ENCODE measurements around the gene TMPRSS3.

TMPRSS3 gene

GRCh38 chr21:42351626-42352440, 44.0 kb downstream of the TMPRSS3 start:
- Histone ChIP-seq H3K9ac (no peak overlapping the region), H3K36me3 (ENCODE audit: control insufficient read depth, insufficient read depth, low read length) (no peaks in the 10 kb centered on the region), H3K79me2 (no peaks in the 10 kb centered on the region), H3K4me3 (ENCODE audit: low read depth, low read length) (no peak overlapping the region), H3K27me3 (ENCODE audit: control insufficient read depth, insufficient read depth, low read length) (no peaks in the 10 kb centered on the region), H3K27ac (no peak overlapping the region), H3K4me2 (ENCODE audit: low read length) (no peak overlapping the region), H3K4me1 (no peaks in the 10 kb centered on the region), H2AFZ (no peak overlapping the region), H3K9me3 (ENCODE audit: control insufficient read depth, low read length) (no peaks in the 10 kb centered on the region)
- no peak for TF ChIP-seq CTCF (IDR thresholded peaks at IDR 0.05)

DNA sequence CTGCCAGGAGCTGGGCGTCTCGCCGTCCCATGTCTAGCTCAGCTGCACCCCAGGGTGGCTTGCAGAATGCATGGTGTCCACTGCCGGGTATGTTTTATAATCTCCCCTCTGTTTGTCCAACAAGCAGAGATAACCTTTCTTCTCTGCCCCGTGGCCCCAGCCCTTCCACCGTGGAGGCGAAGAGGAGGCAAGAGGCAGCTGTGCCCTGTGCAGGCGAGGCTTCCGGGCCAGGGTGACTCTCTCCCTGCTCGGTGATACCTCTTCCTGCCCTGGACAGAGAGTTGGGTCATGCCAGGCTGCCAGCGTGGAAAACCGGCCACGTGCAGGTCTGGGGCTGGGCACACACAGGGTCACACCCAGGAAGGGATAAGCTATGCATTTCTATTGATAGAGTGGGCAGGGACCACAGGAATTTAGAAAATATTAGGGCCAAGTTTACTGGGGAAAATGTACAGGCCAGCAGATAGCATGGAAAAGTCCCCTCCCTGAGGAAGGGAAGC, 44.9 kb downstream of the TMPRSS3 start, which contains the start of gene TFF2:
Gene TFF2 (minus strand): TSS at position 68 of the 500 bp plus-strand sequence. CDS start 37 bp downstream, at position 31.
- Histone ChIP-seq H2AFZ (no peak within 1 kb of the TSS), H3K9ac (no peak within 1 kb of the TSS), H3K4me2 (ENCODE audit: low read length) (no peak within 1 kb of the TSS), H3K79me2 (no peaks in the 10 kb centered on the region), H3K4me3 (ENCODE audit: low read depth, low read length) (no peak within 1 kb of the TSS), H3K9me3 (ENCODE audit: control insufficient read depth, low read length) (no peaks in the 10 kb centered on the region), H3K27me3 (ENCODE audit: control insufficient read depth, insufficient read depth, low read length) (no peaks in the 10 kb centered on the region), H3K36me3 (ENCODE audit: control insufficient read depth, insufficient read depth, low read length) (no peaks in the 10 kb centered on the region), H3K27ac (no peak within 1 kb of the TSS), H3K4me1 (no peaks in the 10 kb centered on the region)
- no peak for TF ChIP-seq CTCF (IDR thresholded peaks at IDR 0.05)

DNA sequence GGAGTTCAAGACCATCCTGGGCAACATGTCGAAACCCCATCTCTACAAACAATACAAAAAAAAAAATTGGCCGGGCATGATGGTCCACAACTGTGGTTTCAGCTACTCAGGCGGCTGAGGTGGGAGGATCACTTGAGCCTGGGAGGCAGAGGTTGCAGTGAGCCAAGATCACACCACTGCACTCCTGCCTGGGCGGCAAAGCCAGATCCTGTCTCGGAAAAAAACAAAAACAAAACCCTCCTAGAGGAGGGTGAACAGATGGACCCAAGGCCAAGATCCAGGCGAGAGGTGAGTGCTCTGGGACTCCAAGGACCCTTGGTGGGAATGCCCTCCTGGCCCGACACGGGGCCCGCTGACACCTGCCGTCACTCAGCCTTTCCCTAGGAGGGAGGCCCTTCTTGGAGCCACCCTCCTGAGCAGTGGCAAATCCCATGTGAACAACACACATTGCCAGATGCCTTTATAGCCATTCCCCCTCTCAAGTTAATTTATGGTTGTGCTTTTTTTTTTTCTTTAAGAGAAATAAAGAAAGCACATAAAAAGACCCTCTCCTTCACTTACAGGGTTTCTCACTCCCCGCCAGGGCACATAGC, 45.4 kb downstream of the TMPRSS3 start:
- Histone ChIP-seq H3K4me3 (ENCODE audit: low read depth, low read length) (no peak overlapping the region), H2AFZ (no peak overlapping the region), H3K27me3 (ENCODE audit: control insufficient read depth, insufficient read depth, low read length) (no peaks in the 10 kb centered on the region), H3K79me2 (no peaks in the 10 kb centered on the region), H3K9ac (no peak overlapping the region), H3K27ac (no peak overlapping the region), H3K9me3 (ENCODE audit: control insufficient read depth, low read length) (no peaks in the 10 kb centered on the region), H3K36me3 (ENCODE audit: control insufficient read depth, insufficient read depth, low read length) (no peaks in the 10 kb centered on the region), H3K4me1 (no peaks in the 10 kb centered on the region), H3K4me2 (ENCODE audit: low read length) (no peak overlapping the region)
- no peak for TF ChIP-seq CTCF (IDR thresholded peaks at IDR 0.05)

- TF ChIP-seq CTCF (IDR thresholded peaks at IDR 0.05), result no peak
- H3K4me3 ChIP-seq (ENCODE audit: low read depth, low read length), result no peak overlapping the region
- no peaks in the 10 kb centered on the region for H3K27me3 ChIP-seq (ENCODE audit: control insufficient read depth, insufficient read depth, low read length)
- no peak overlapping the region for H3K27ac ChIP-seq
- no peak overlapping the region for H3K9ac ChIP-seq
- H3K36me3 ChIP-seq (ENCODE audit: control insufficient read depth, insufficient read depth, low read length), result no peaks in the 10 kb centered on the region
- H3K79me2 ChIP-seq, result no peaks in the 10 kb centered on the region
- no peak overlapping the region for H3K4me2 ChIP-seq (ENCODE audit: low read length)
- no peak overlapping the region for H2AFZ ChIP-seq
- no peaks in the 10 kb centered on the region for H3K4me1 ChIP-seq
- no peaks in the 10 kb centered on the region for H3K9me3 ChIP-seq (ENCODE audit: control insufficient read depth, low read length)
Observed at GRCh38 chr21:42349420-42350317, 46.2 kb downstream of the TMPRSS3 start.

Measured in parathyroid adenoma (tissue), 2 donors.